A549 (cell line): Measurements from ENCODE around the gene OR8I2.

Experiments used
- CTCF ChIP-seq: fragments of >200 bp; sonication (Bioruptor Twin); formaldehyde crosslinking; IDR thresholded peaks from 3 replicates; pipeline ENCODE4 v1.5.1; 2016
- EHF ChIP-seq: fragments of 250-450 bp; sonication (Bioruptor Pico); IDR thresholded peaks from 2 replicates; pipeline ENCODE4 v1.5.0; 2020; ENCODE audit warnings: mild to moderate bottlenecking
- ELK1 ChIP-seq: fragments of 150-350 bp; IDR thresholded peaks from 2 replicates; pipeline ENCODE4 v1.6.1; 2014; ENCODE audit warnings: low read depth, mild to moderate bottlenecking, low read length
- EP300 ChIP-seq, 2 experiments: fragments of >200 bp; sonication (Bioruptor Twin); formaldehyde crosslinking; IDR thresholded peaks; 2 replicates in 1 of 2; 3 replicates in 1 of 2; pipeline ENCODE4 v1.6.1; 2016 to 2017
- ESRRA ChIP-seq: fragments of 150-350 bp; IDR thresholded peaks from 2 replicates; pipeline ENCODE4 v1.6.1; 2014; ENCODE audit warnings: mild to moderate bottlenecking, low read length, borderline replicate concordance
- GATA3 ChIP-seq: IDR thresholded peaks from 2 replicates; pipeline ENCODE4 v1.6.1; 2012; ENCODE audit warnings: borderline replicate concordance
- HDAC2 ChIP-seq: fragments of 200-600 bp; sonication (generic); IDR thresholded peaks from 2 replicates; pipeline ENCODE4 v1.6.1; 2016
- HMGXB4 ChIP-seq: fragments of 250-450 bp; sonication (Bioruptor Pico); IDR thresholded peaks from 2 replicates; pipeline ENCODE4 v1.5.0; 2021; ENCODE audit warnings: mild to moderate bottlenecking, moderate library complexity, borderline replicate concordance
- JUNB ChIP-seq: fragments of >200 bp; sonication (Bioruptor Twin); formaldehyde crosslinking; IDR thresholded peaks from 2 replicates; pipeline ENCODE4 v1.6.1; 2016
- POLR2A ChIP-seq: IDR thresholded peaks from 2 replicates; pipeline ENCODE4 v1.6.1; 2012; ENCODE audit warnings: mild to moderate bottlenecking, low read length
- RAD21 ChIP-seq, 2 experiments: fragments of >200 bp in 1 of 2; sonication (Bioruptor Twin) in 1 of 2; formaldehyde crosslinking in 1 of 2; IDR thresholded peaks in 1 of 2; conservative IDR thresholded peaks in 1 of 2; 2 replicates in 1 of 2; 3 replicates in 1 of 2; pipeline ENCODE4 v1.6.1; 2012 to 2018; ENCODE audit warnings: inconsistent platforms in 1 of 2
- SMC3 ChIP-seq: fragments of >200 bp; sonication (Bioruptor Twin); formaldehyde crosslinking; IDR thresholded peaks from 3 replicates; pipeline ENCODE4 v1.6.1; 2018; ENCODE audit warnings: inconsistent platforms

GRCh38 chr11:56122073-56122472, 29.0 kb downstream of the OR8I2 start, which contains the start of gene OR8H3:
- TF ChIP-seq HDAC2, result no peak
- no peak for TF ChIP-seq JUNB
- TF ChIP-seq ESRRA, result no peak
- no peak for TF ChIP-seq ELK1
- TF ChIP-seq CTCF, result no peak
- TF ChIP-seq SMC3, result no peak
- no peak for TF ChIP-seq EHF (CRISPR knock-in tag)
- TF ChIP-seq RAD21 (conservative IDR thresholded peaks at IDR 0.05 in 1 of 2, IDR thresholded peaks at IDR 0.05 in 1 of 2), result no peak
- no peak for TF ChIP-seq POLR2A
- TF ChIP-seq EP300 (IDR thresholded peaks at IDR 0.05), result no peak
- no peak for TF ChIP-seq GATA3
- TF ChIP-seq HMGXB4 (CRISPR knock-in tag), result no peak
